ENCODE results near the gene ZNF845. TPM values are rescaled to one million over a fixed set of nuclear protein-coding genes. Genes with fewer than 3 reads are reported as not detected.

ZNF845 gene
- total and polyA plus RNA-seq, 10 of the 15 experiments (the other 5 are each of a cell fraction or from before 2014, with no cell fraction given), result 0.58 to 8.2 (median 4.1) TPM

- Histone ChIP-seq H3K79me2 (ENCODE audit: control insufficient read depth, insufficient read depth, low read length) (no peaks in the 10 kb centered on the region; the same call in 1 of the 2 replicates), H3K4me1 (ENCODE audit: control insufficient read depth, insufficient read depth, low read length) (no peaks in the 10 kb centered on the region), H3K9me3 (replicated peaks; ENCODE audit: control insufficient read depth, insufficient read depth, low read length) (peaks cover 8% of the 10 kb centered on the region; the same call in 2 of the 3 replicates), H4K20me1 (ENCODE audit: control insufficient read depth, insufficient read depth) (no peaks in the 10 kb centered on the region), H3K4me3 (no peak overlapping the region), H3K27me3 (replicated peaks in 1 of 2; ENCODE audit: control insufficient read depth in 2 of 2, insufficient read depth in 2 of 2, low read length in 1 of 2) (no peaks in the 10 kb centered on the region), H3K4me2 (ENCODE audit: control insufficient read depth, insufficient read depth) (no peak overlapping the region), H3K36me3 (ENCODE audit: control insufficient read depth in 2 of 2, insufficient read depth in 2 of 2, low read length in 1 of 2) (peaks cover 2 to 3% of the 10 kb centered on the region in 2 experiments; a peak in 3 of 4 replicates), H2AFZ (ENCODE audit: control insufficient read depth, low read depth, low read length) (no peak overlapping the region), H3K9ac (ENCODE audit: control insufficient read depth, insufficient read depth, low read length) (no peak overlapping the region), H3K27ac (ENCODE audit: control insufficient read depth, insufficient read depth) (no peak overlapping the region)
- ChIA-PET RAD21 (ENCODE audit: unreplicated experiment) (no interaction called here), CTCF (no interaction called here), SMC1A (ENCODE audit: uncharacterized antibody, unreplicated experiment) (no interaction called here), POLR2A (no interaction called here)
- ATAC-seq (no peak), DNase-seq (ENCODE audit: low read depth, low spot score) (no peak), FAIRE-seq (no peak)
- intact Hi-C loops (cut with micrococcal nuclease; ENCODE audit: unreplicated experiment) (no loop called here), in situ Hi-C loops (cut with MboI) (no loop called here)
- TF ChIP-seq YY1 (IDR thresholded peaks at IDR 0.05; ENCODE audit: low read depth, low read length) (no peak), SMAD1 (IDR thresholded peaks at IDR 0.05; ENCODE audit: low read depth, partially characterized antibody) (no peak), E2F8 (IDR thresholded peaks at IDR 0.05; ENCODE audit: low read depth, partially characterized antibody) (no peak), ZBTB33 (IDR thresholded peaks at IDR 0.05) (no peak), CHD1 (IDR thresholded peaks at IDR 0.05; ENCODE audit: low read depth, low read length) (no peak), PRDM15 (CRISPR knock-in tag; IDR thresholded peaks at IDR 0.05) (no peak), YBX1 (IDR thresholded peaks at IDR 0.05) (no peak)
- no TSS peak for BruUV-seq (replicated peaks)
- 95% methylated on average over 4 of the region's 4 CpGs for WGBS (ENCODE audit: insufficient coverage, insufficient replicate concordance, low lambda C conversion rate, missing lambda C conversion rate)
These were observed 38.6 kb downstream of the ZNF845 start for GRCh38 chr19:53372196-53372595.

All from GM12878 (cell line).